ENCODE results near the gene AFMID.

DNA sequence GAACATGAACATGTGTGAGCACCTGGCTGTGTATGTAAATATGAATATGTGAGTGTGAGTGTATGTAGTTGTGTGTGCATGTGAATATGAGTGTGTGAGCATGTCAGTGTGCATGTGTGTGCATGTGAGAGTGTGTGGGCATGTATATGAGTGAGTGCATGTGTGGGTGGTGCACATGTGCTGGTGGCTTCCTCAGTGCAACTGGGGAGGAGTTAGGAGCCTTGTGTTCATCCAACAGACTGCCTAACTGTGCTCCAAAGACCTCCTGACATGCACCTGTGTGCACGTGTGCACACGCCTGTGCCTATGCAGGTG lies 45.7 kb downstream of the AFMID start:
- TF ChIP-seq USF2 (IDR thresholded peaks at IDR 0.05; ENCODE audit: low read depth, low read length) (no peak), USF2 (CRISPR knock-in tag; IDR thresholded peaks at IDR 0.05; ENCODE audit: borderline replicate concordance) (no peak), MYC (CRISPR knock-in tag; IDR thresholded peaks at IDR 0.05; ENCODE audit: borderline replicate concordance) (no peak), BRD4 (CRISPR knock-in tag; IDR thresholded peaks at IDR 0.05) (no peak), TEAD2 (CRISPR knock-in tag; IDR thresholded peaks at IDR 0.05) (no peak), BRCA1 (CRISPR knock-in tag; IDR thresholded peaks at IDR 0.05) (no peak), CREB1 (IDR thresholded peaks at IDR 0.05) (no peak), CREB1 (CRISPR knock-in tag; IDR thresholded peaks at IDR 0.05) (no peak), ARID2 (CRISPR knock-in tag; IDR thresholded peaks at IDR 0.05; ENCODE audit: borderline replicate concordance) (no peak)
- TF ChIP-seq, protein P1, sequence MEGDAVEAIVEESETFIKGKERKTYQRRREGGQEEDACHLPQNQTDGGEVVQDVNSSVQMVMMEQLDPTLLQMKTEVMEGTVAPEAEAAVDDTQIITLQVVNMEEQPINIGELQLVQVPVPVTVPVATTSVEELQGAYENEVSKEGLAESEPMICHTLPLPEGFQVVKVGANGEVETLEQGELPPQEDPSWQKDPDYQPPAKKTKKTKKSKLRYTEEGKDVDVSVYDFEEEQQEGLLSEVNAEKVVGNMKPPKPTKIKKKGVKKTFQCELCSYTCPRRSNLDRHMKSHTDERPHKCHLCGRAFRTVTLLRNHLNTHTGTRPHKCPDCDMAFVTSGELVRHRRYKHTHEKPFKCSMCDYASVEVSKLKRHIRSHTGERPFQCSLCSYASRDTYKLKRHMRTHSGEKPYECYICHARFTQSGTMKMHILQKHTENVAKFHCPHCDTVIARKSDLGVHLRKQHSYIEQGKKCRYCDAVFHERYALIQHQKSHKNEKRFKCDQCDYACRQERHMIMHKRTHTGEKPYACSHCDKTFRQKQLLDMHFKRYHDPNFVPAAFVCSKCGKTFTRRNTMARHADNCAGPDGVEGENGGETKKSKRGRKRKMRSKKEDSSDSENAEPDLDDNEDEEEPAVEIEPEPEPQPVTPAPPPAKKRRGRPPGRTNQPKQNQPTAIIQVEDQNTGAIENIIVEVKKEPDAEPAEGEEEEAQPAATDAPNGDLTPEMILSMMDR (CRISPR knock-in tag; IDR thresholded peaks at IDR 0.05) = no peak
- TF ChIP-seq, protein P2, sequence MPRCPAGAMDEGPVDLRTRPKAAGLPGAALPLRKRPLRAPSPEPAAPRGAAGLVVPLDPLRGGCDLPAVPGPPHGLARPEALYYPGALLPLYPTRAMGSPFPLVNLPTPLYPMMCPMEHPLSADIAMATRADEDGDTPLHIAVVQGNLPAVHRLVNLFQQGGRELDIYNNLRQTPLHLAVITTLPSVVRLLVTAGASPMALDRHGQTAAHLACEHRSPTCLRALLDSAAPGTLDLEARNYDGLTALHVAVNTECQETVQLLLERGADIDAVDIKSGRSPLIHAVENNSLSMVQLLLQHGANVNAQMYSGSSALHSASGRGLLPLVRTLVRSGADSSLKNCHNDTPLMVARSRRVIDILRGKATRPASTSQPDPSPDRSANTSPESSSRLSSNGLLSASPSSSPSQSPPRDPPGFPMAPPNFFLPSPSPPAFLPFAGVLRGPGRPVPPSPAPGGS (CRISPR knock-in tag; IDR thresholded peaks at IDR 0.05) = no peak
- TF ChIP-seq, protein P3, sequence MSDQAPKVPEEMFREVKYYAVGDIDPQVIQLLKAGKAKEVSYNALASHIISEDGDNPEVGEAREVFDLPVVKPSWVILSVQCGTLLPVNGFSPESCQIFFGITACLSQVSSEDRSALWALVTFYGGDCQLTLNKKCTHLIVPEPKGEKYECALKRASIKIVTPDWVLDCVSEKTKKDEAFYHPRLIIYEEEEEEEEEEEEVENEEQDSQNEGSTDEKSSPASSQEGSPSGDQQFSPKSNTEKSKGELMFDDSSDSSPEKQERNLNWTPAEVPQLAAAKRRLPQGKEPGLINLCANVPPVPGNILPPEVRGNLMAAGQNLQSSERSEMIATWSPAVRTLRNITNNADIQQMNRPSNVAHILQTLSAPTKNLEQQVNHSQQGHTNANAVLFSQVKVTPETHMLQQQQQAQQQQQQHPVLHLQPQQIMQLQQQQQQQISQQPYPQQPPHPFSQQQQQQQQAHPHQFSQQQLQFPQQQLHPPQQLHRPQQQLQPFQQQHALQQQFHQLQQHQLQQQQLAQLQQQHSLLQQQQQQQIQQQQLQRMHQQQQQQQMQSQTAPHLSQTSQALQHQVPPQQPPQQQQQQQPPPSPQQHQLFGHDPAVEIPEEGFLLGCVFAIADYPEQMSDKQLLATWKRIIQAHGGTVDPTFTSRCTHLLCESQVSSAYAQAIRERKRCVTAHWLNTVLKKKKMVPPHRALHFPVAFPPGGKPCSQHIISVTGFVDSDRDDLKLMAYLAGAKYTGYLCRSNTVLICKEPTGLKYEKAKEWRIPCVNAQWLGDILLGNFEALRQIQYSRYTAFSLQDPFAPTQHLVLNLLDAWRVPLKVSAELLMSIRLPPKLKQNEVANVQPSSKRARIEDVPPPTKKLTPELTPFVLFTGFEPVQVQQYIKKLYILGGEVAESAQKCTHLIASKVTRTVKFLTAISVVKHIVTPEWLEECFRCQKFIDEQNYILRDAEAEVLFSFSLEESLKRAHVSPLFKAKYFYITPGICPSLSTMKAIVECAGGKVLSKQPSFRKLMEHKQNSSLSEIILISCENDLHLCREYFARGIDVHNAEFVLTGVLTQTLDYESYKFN (CRISPR knock-in tag; conservative IDR thresholded peaks at IDR 0.05) = no peak

Data from HepG2 (cell line).